Activated CD8-positive, alpha-beta T cell treated with anti-CD3 and anti-CD28 coated beads for 36 hours (primary cell): ENCODE measurements around the gene CDH13. TPM values are rescaled to one million over a fixed set of nuclear protein-coding genes. Genes with fewer than 3 reads are reported as not detected.

Experiments used
- ATAC-seq: fragments of 200-7000 bp; cut with Tn5 transposase; one replicate; pipeline ENCODE4 v1.10.0; 2021; ENCODE audit warnings: mild to moderate bottlenecking, moderate library complexity
- CTCF ChIA-PET: fragments of 350-600 bp; sonication (Branson Sonifier 250); formaldehyde crosslinking; loops from one replicate; lab custom pipeline; 2021; ENCODE audit warnings: antibody characterized with exemption; lab: Charles Lee
- POLR2A ChIA-PET: fragments of 350-600 bp; sonication (Branson Sonifier 250); formaldehyde crosslinking; loops from one replicate; lab custom pipeline; 2021; ENCODE audit warnings: antibody characterized with exemption; lab: Charles Lee
- DNase-seq: peaks from one replicate; pipeline ENCODE4 v3.0.0-alpha.2; 2020
- H3K27ac Mint-ChIP-seq: one replicate; pipeline ENCODE4 v1.8.0; 2021; ENCODE audit warnings: mild to moderate bottlenecking, mixed read lengths
- H3K27me3 Mint-ChIP-seq: one replicate; pipeline ENCODE4 v1.8.0; 2021; ENCODE audit warnings: mixed read lengths
- H3K36me3 Mint-ChIP-seq: one replicate; pipeline ENCODE4 v1.8.0; 2021; ENCODE audit warnings: low read depth, mixed read lengths
- H3K4me1 Mint-ChIP-seq: one replicate; pipeline ENCODE4 v1.8.0; 2021; ENCODE audit warnings: low read depth, mixed read lengths
- H3K4me3 Mint-ChIP-seq: one replicate; pipeline ENCODE4 v1.8.0; 2021; ENCODE audit warnings: mild to moderate bottlenecking, moderate library complexity, mixed read lengths
- H3K9me3 Mint-ChIP-seq: one replicate; pipeline ENCODE4 v1.8.0; 2021; ENCODE audit warnings: mixed read lengths
- CTCF ChIP-seq: fragments of 200-600 bp; IDR thresholded peaks from one replicate; pipeline ENCODE4 v1.8.0; 2022; ENCODE audit warnings: antibody characterized with exemption, mild to moderate bottlenecking
- intact Hi-C: fragments of 100-400 bp; cut with micrococcal nuclease; formaldehyde crosslinking; loops from one replicate; pipeline ENCODE4 v1.10.0; 2022
- total RNA-seq, 2 experiments: library from RNA; stranded (reverse); gene quantifications; one replicate each; pipeline ENCODE4 v1.2.3, GENCODE V29; 2021

Gene CDH13
- total RNA-seq, 2 experiments from 2014 or later, result not detected

DNA sequence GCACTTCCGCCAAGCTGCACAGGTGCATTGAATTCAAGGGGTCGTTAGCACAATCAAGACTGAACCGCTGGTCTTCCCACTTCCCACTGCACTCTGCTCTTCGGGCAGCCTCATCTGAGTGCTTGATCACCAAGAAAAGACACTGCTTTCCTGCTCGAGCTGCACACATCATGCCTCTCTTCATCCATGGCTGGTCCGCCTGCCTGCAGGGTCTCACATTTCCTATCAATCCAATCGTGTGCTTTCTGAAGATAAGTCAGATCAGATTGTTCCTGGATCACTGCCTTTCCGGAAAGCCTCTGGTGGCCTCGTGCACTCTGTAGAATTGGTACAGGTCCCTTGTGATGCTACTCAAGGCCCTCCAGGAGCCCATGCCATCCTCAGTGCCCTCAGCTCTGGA is 1150.2 kb downstream of the CDH13 start:
- no peaks in the 10 kb centered on the region for H3K36me3 Mint-ChIP-seq
- intact Hi-C loops, result no loop called here
- H3K27me3 Mint-ChIP-seq, result peaks cover 4% of the 10 kb centered on the region
- H3K4me1 Mint-ChIP-seq, result no peaks in the 10 kb centered on the region
- TF ChIP-seq CTCF, result no peak
- no peak for DNase-seq
- H3K27ac Mint-ChIP-seq, result no peak overlapping the region
- no peak for ATAC-seq
- CTCF ChIA-PET, result no interaction called here
- POLR2A ChIA-PET, result no interaction called here
- H3K4me3 Mint-ChIP-seq, result no peak overlapping the region
- H3K9me3 Mint-ChIP-seq, result no peaks in the 10 kb centered on the region

- CTCF ChIA-PET, result no interaction called here
Measured at GRCh38 chr16:83779886-83780285, 1153.1 kb downstream of the CDH13 start.

DNA sequence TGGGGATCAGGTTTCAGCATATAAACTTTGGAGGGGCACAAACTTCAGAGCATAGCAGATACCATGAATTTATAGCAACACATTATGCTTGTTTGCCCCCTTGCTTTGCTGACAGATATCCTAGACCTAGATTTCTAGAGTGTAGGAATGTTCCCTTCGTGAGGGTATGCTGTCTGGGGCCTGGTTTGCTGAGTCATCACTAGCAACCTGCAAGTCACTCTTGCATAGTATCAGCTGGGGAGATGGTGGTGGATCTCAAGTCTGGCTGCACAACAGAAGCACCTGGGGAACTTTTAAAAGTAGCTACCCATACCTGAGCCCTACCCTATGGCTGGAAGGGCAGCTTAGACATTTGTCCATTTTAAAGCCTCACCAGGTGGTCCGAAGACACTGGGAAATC is 1158.7 kb downstream of the CDH13 start:
- DNase-seq (no peak), ATAC-seq (no peak)
- Mint-ChIP-seq H3K9me3 (no peaks in the 10 kb centered on the region), H3K27me3 (peaks cover 5% of the 10 kb centered on the region), H3K27ac (no peak overlapping the region), H3K4me3 (no peak overlapping the region), H3K36me3 (no peaks in the 10 kb centered on the region), H3K4me1 (no peaks in the 10 kb centered on the region)
- CTCF ChIA-PET, result no interaction called here
- TF ChIP-seq CTCF, result no peak
- POLR2A ChIA-PET, result no interaction called here
- intact Hi-C loops, result no loop called here

More at GRCh38 chr16:83779886-83780285, 1153.1 kb downstream of the CDH13 start:
- no peak for DNase-seq
- no peaks in the 10 kb centered on the region for H3K4me1 Mint-ChIP-seq
- no peaks in the 10 kb centered on the region for H3K36me3 Mint-ChIP-seq
- intact Hi-C loops, result no loop called here
- H3K27me3 Mint-ChIP-seq, result peaks cover 4% of the 10 kb centered on the region
- H3K9me3 Mint-ChIP-seq, result no peaks in the 10 kb centered on the region
- H3K4me3 Mint-ChIP-seq, result no peak overlapping the region
- H3K27ac Mint-ChIP-seq, result no peak overlapping the region
- POLR2A ChIA-PET, result no interaction called here
- no peak for TF ChIP-seq CTCF
- ATAC-seq, result no peak

- no peak for TF ChIP-seq CTCF
- no peak for DNase-seq
- ChIA-PET POLR2A (no interaction called here), CTCF (no interaction called here)
- Mint-ChIP-seq H3K9me3 (no peaks in the 10 kb centered on the region), H3K27me3 (peaks cover 10% of the 10 kb centered on the region), H3K36me3 (no peaks in the 10 kb centered on the region), H3K4me1 (peaks cover 7% of the 10 kb centered on the region), H3K4me3 (no peak overlapping the region), H3K27ac (no peak overlapping the region)
- ATAC-seq, result no peak
- intact Hi-C loops, result no loop called here
Measured at GRCh38 chr16:83789642-83790401, 1163.1 kb downstream of the CDH13 start.

DNA sequence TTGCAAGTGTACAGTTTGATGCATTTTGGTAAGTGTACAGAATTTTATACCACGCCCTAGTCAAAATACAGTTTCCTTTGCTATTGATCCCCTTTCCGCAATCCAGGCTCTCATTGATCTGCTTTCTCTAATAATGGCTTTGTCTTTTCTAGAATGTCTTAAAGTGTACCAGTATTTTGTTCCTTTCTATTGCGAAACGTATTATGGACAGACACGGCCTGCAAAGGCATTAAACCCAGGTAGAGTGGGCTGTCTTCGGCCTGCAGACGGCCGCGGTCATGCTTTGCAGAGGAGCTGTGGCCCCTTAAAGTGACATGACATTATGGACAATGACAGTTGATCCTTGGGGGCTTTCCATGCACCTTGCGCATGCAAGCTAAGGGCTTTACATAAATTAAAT is 1165.1 kb downstream of the CDH13 start:
- H3K4me1 Mint-ChIP-seq, result peaks cover 7% of the 10 kb centered on the region
- CTCF ChIA-PET, result no interaction called here
- POLR2A ChIA-PET, result no interaction called here
- ATAC-seq, result no peak
- no peak overlapping the region for H3K27ac Mint-ChIP-seq
- intact Hi-C loops, result no loop called here
- no peaks in the 10 kb centered on the region for H3K9me3 Mint-ChIP-seq
- peaks cover 12% of the 10 kb centered on the region for H3K27me3 Mint-ChIP-seq
- no peak for DNase-seq
- no peak for TF ChIP-seq CTCF
- no peaks in the 10 kb centered on the region for H3K36me3 Mint-ChIP-seq
- no peak overlapping the region for H3K4me3 Mint-ChIP-seq
